HG02571 (cell line): Measurements from ENCODE around the gene TRPM4.
"Not testable (repeated sequence)": the region's sequence is repeated elsewhere in the genome, so short reads cannot be mapped to it uniquely, and the experiment has no call there.

ENCODE experiments used
- ATAC-seq: cut with Tn5 transposase; IDR thresholded peaks from one replicate; pipeline ENCODE4 v1.9.1; 2021; ENCODE audit warnings: mild to moderate bottlenecking, moderate library complexity; ENCODE audit not compliant: unreplicated experiment

TRPM4 gene

GRCh38 chr19:49223472-49223871 lies 65.9 kb downstream of the TRPM4 start:
- ATAC-seq = no peak

DNA sequence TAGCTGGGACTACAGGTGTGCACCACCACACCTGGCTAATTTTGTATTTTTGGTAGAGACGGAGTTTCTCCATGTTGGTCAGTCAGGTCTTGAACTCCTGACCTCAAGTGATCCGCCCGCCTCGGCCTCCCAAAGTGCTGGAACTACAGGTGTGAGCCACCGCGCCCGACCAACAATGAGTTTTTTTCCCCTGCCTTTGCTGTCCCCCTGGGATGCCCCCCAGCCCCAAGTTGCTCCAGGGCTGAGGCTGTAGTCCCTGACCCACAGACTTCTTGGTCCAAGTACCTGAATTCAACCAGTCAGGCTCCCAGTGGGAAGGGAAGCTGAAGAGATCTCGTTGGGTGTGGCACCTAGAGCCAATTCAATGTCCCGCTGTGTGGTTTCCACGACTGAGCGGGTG lies 66.8 kb downstream of the TRPM4 start:
- ATAC-seq = not testable (repeated sequence)

DNA sequence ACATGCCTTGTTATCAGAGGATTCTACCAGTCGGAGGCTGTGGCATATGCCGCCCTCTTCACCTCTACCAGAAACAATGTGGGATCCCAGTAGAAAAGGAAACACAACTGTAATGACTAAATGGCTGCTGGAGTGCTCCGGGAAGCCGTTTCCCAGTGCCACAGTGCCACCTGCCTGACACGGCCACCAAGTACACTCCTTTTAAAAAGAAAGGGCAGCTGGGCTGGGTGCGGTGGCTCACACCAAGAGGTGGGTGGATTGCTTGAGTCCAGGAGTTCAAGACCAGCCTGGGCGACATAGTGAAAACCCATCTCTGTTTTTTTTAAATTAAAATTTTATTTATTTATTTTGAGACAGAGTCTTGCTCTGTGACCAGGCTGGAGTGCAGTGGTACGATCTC lies 67.3 kb downstream of the TRPM4 start:
- ATAC-seq = no peak

DNA sequence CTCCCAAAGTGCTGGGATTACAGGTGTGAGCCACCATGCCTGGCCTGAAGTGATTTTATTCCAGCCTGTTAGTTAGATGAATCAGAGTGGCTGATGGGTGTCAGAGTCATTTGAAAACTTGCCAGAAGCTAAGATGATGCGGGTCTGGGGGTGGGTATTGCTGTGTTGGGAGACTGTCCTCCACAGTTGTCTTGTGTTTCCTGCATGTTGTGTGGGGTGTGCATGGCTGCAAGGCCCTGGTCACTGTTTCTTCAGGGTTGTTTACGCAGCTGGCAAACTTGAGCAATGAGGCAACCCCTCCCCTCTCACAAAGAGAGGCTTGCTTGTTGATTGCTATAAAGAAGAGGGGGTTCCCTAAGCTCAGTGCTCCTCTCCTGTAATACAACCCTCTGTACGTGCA lies 71.8 kb downstream of the TRPM4 start:
- no peak for ATAC-seq

- no peak for ATAC-seq
Measured at GRCh38 chr19:49231389-49231788, 73.8 kb downstream of the TRPM4 start.

- ATAC-seq = no peak
Measured at GRCh38 chr19:49231804-49232203, 74.2 kb downstream of the TRPM4 start.

DNA sequence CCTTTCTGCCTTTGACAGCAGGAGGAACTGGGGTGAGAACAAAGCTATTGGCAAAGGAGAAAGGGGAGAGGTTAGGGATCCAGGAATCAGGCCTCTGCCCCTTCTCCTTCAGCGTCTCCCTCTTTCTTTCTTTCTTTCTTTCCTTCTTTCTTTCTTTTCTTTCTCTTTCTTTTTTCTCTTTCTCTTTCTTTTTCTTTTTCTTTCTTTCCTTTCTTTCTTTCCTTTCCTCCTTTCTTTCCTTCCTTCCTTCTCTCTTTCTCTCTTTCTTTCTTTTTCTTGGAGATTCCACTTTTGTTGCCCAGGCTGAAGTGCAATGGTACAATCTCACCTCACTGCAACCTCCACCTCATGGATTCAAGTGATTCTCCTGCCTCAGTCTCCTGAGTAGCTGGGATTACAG lies 75.6 kb downstream of the TRPM4 start:
- no peak for ATAC-seq

- ATAC-seq = no peak
Measured at GRCh38 chr19:49241769-49242168, 84.2 kb downstream of the TRPM4 start.

GRCh38 chr19:49243129-49243528 lies 85.5 kb downstream of the TRPM4 start:
- ATAC-seq = no peak

GRCh38 chr19:49243726-49244125 lies 86.1 kb downstream of the TRPM4 start:
- ATAC-seq = no peak

GRCh38 chr19:49244256-49244655 lies 86.7 kb downstream of the TRPM4 start:
- no peak for ATAC-seq

DNA sequence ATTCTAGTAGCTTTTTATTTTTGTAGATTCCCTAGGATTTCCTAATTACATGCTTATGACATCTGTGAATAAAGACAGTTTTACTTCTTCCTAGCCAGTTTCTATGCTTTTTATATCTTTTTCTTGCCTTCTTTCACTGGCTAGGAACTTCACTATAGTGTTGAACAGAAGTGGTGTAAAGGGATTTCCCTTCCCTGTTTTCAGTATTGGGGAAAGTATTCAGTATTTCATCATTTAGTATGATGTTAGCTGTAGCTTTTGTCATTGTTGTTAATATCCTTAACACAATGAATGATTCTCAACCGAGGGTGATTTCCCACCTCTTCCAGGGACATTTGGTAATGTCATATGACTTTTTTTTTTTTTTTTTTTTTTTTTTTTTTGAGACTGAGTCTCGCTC lies 90.1 kb downstream of the TRPM4 start:
- ATAC-seq = no peak

DNA sequence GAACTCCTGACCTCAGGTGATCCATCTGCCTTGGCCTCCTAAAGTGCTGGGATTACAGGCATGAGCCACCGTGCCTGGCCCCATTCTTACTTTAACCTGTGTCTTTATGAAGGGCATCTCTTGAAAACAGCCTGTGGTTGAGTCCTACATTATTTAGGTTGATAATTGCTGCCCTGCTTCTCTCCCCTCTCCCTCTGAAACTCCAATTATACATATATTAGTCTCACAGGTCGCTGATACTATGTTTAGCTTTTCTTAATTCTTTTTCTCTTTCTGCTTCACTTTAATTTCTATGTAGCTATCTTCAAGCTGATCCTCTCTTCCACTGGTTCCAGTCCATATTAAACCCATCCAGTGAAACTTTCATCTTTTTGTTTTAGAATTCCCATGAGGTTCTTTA lies 92.3 kb downstream of the TRPM4 start:
- ATAC-seq = no peak

DNA sequence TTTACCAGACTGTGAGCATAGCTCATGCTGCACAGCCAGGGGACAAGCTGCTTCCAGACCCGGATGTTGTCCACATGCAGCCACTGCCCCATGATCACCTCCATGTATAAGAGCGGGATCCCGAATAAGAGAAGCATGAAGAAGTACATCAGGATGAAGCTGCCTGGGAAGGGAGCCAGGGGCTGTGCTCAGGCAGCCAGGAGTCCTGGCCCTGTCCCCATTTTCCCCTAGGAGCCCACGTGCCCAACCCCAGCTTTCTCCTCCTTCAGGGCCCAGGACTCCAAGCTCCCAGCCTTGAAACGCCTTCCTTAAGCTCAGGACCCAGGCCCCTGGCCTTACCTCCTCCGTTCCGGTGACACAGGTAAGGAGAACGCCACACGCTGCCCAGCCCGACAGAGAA lies 98.1 kb downstream of the TRPM4 start:
- no peak for ATAC-seq

GRCh38 chr19:49256691-49257090 lies 99.1 kb downstream of the TRPM4 start:
- ATAC-seq = no peak
